M059J (cell line): Measurements from ENCODE around the gene AHCYL2. TPM values are rescaled to one million over a fixed set of nuclear protein-coding genes. Genes with fewer than 3 reads are reported as not detected.
"Not testable (repeated sequence)": the region's sequence is repeated elsewhere in the genome, so short reads cannot be mapped to it uniquely, and the experiment has no call there.

Source experiments
- DNase-seq: peaks from one replicate; pipeline ENCODE4 v3.0.0-alpha.2; 2012; ENCODE audit warnings: low read depth
- total RNA-seq: library from RNA; depleted of rRNA; stranded (reverse); fragments of >200 nt; shearing (Covaris generic); gene quantifications from 2 replicates; pipeline ENCODE4 v1.2.3, GENCODE V29; 2014

AHCYL2 gene
- total RNA-seq, 1 experiment from 2014 or later: 8.2 TPM

- DNase-seq: no peak
Observed at GRCh38 chr7:129285111-129285510, 60.3 kb downstream of the AHCYL2 start.

GRCh38 chr7:129292861-129293260 lies 68.0 kb downstream of the AHCYL2 start:
- DNase-seq: no peak

GRCh38 chr7:129295015-129295423 lies 70.2 kb downstream of the AHCYL2 start:
- no peak for DNase-seq

GRCh38 chr7:129298268-129298893 lies 73.6 kb downstream of the AHCYL2 start:
- peak; percentile 53 for DNase-seq

- DNase-seq: no peak
Observed at GRCh38 chr7:129299889-129300288, 75.1 kb downstream of the AHCYL2 start.

GRCh38 chr7:129300299-129300698 lies 75.5 kb downstream of the AHCYL2 start:
- not testable (repeated sequence) for DNase-seq

- no peak for DNase-seq
Observed at GRCh38 chr7:129307592-129307991, 82.8 kb downstream of the AHCYL2 start.

- peak; percentile 9 for DNase-seq
Observed at GRCh38 chr7:129308047-129308446, 83.2 kb downstream of the AHCYL2 start.

- no peak for DNase-seq
Observed at GRCh38 chr7:129311429-129311828, 86.6 kb downstream of the AHCYL2 start.

- DNase-seq: no peak
Observed at GRCh38 chr7:129313282-129313681, 88.5 kb downstream of the AHCYL2 start.

- no peak for DNase-seq
Observed at GRCh38 chr7:129315960-129316359, 91.1 kb downstream of the AHCYL2 start.

- no peak for DNase-seq
Observed at GRCh38 chr7:129317450-129317849, 92.6 kb downstream of the AHCYL2 start.

- no peak for DNase-seq
Observed at GRCh38 chr7:129327076-129327475, 102.2 kb downstream of the AHCYL2 start.

GRCh38 chr7:129332254-129333035 lies 107.6 kb downstream of the AHCYL2 start:
- DNase-seq: peak; percentile 83

- DNase-seq: no peak
Observed at GRCh38 chr7:129334473-129334872, 109.6 kb downstream of the AHCYL2 start.

- DNase-seq: no peak
Observed at GRCh38 chr7:129338450-129338849, 113.6 kb downstream of the AHCYL2 start.

- no peak for DNase-seq
Observed at GRCh38 chr7:129341212-129341611, 116.4 kb downstream of the AHCYL2 start.

- DNase-seq: no peak
Observed at GRCh38 chr7:129341816-129342806, 117.3 kb downstream of the AHCYL2 start.

GRCh38 chr7:129343099-129343700 lies 118.4 kb downstream of the AHCYL2 start:
- DNase-seq: peak; percentile 60

GRCh38 chr7:129347330-129347729 lies 122.5 kb downstream of the AHCYL2 start:
- DNase-seq: no peak

- no peak for DNase-seq
Observed at GRCh38 chr7:129348023-129348740, 123.4 kb downstream of the AHCYL2 start.
